ENCODE measurements around the gene HUWE1.

DNA sequence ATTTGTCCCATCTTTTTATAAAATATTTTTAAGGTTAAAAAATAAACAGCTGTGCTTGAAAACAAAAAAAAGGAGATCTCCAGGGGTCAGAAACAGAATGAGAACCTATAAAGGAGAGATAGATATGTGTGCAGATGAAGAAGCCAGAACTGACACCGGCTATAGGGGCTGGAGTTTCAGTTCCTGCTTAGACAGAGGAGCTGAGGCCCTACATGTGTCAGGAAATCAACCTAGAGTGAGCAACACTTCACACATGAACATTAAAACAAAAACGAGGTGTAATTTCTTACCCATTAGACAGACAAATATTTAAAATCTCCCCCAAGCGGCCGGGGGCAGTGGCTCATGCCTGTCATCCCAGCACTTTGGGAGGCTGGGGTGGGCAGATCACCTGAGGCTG, 17.8 kb upstream of the HUWE1 start:
- TF ChIP-seq CTCF (IDR thresholded peaks at IDR 0.05) (no peak), POLR2A (IDR thresholded peaks at IDR 0.05) (no peak)

Data from upper lobe of left lung (tissue), 4 donors.